GM19468 (cell line): Measurements from ENCODE around the gene PEX14.

ENCODE experiments used
- ATAC-seq: cut with Tn5 transposase; IDR thresholded peaks from one replicate; pipeline ENCODE4 v1.9.1; 2021; ENCODE audit warnings: mild to moderate bottlenecking, moderate library complexity, moderate number of reproducible peaks; ENCODE audit not compliant: unreplicated experiment; ENCODE audit errors: extremely low read depth

PEX14 gene

DNA sequence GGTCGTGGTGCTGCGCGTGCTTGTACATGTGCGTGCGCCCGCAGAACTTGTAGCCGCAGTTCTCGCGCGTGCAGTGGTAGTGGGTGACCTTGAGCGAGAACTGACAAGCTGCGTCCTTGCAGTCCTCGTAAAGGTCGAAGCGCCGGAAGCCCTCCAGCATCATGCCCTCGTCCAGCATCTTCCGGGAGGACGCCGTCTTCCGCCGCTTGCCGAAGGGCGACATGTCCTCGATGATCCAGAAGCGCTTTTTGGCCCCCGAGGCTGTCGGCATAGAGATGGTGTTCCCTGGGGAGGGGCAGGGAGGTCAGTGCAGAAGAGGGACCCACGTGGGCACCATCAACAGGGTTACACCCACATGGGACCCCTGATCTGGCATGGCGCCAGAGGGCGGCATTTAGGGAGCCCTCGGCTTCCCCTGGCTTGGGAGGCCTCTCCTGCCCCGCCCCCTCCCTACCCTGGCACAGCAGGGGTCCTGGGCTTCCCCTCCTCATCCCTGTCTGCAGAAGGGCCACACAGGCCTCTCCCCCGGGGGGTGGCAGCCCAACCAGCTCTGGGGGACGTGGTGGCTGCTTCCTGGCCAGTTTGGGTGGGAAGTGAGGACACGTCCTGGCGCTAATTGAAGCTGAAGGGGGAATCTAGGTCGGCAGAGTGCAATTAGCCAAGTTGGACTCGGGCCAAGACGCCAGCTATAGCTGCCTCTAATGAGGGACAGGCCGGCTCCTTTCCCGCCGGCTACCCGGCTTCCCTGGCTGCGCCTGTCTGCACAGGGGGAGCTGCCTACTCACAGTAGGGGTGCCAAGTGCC lies 165.2 kb downstream of the PEX14 start:
- no peak for ATAC-seq

DNA sequence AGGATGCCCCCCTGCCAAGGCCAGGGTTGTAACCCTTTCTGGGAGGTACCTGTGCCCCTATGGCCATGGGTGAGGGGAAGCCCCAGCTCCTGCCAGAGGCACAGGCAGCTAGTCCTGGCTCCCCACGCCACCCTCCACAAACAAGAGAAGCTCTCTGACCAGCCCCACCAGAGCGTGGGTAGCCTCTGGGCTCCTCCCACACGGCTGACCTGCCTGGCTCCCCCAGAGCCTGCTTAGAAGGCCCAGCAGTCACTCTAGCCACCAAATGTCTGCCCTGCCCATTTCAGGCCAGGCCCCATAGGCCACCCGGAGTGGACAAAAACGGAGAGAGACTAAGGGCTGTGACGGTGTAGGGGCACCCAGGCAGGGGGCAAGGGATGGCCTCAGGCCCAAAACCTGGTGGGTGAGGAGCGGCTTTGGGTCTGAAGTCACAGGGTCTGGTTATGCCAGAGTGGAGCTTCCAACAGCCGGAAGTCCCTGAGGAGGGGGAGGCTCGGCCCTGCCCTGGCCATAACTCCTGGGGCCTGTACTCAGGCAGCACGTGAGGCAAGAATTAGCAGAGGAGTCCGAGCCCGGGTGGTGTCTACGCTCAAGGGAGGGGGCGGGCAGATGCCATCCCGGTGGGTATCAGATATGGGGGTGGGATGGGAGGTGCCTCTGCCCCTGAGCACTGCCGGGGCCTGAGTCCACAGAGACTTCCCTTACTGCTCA lies 166.2 kb downstream of the PEX14 start:
- ATAC-seq = no peak

DNA sequence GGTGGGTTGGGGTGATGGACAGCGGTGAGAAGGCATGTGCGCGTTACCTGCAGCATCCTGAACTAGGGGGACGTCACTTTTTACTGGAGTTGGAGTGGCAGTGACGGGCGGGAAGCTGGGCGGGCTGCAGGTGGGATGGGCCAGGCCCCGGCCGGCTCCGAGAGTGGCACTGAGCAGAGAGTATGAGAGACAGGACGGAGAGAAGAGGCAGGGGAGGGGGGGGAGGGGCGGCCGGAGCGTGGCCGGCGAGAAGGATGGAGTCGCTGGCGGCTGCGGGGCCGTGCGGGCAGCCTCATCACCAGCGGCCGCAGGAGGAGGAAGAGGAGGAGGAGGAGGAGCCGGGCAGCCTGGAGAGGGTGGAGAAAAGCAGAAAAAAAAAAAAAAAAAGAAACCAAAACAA lies 167.2 kb downstream of the PEX14 start:
- no peak for ATAC-seq

DNA sequence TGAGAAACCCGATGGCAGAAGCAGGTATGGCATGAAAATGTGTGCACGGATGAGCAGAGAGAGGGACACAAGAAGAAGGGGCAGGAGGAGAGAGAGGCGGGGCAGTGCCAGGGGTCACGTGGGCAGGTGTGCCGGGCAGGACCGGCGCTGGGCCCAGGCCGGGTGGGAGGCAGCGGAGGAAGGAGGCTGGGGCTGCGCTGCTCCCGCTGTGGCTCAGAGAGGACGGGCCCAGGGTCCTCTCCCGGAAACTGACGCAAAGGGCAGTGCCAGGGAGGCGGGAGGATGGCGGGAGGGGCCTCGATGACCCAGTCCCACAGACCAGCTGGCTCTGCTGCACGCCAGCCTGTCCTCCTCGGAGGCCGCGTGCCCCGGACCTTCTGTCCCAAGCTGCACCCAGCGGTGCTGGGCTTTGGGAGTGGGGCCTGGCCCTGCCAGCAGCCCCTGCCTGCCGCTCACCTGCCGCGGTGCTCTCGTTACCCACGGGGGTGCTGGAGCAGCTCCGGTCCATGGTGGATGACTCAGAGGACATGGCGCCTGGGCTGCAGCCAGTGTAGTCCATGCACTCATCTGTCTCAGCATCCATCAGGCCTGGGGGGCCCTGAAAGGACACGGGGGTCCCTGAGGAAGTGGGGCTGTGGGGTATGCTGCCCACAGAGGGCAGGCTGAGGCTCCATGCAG lies 167.8 kb downstream of the PEX14 start:
- ATAC-seq = no peak

DNA sequence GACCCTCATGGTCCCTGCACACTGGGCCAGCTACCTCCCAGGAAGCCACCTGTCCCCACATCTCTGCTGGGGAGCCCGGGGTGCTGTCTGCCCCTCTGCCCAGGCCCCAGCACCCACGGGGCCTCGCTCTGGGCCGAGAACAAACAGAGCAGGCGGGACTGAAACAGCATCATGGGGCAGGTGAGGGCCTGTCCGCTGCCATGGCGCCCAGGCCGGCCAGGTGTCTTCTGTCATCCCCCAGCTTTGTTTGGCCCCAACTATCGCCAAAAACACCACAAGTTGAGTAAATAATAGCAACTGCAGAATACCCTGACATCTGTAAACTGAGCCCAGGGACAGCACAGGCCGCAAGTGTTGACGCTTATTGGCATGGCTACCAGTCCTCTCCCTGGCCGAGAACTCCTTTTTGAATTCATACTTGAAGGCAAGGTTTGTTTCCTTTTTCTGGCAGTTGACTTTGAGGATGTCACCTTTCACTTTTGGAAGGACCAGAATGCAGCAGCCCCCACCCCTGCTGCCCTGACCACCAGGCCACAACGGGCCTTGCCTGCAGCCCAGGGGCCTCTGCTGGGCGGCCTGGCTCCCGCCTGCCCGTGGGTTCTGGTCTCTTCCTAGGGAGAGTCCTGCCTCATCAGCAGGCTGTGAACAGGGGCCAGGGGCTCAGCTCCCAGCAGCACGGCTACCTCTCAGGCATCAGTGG lies 169.0 kb downstream of the PEX14 start:
- no peak for ATAC-seq

DNA sequence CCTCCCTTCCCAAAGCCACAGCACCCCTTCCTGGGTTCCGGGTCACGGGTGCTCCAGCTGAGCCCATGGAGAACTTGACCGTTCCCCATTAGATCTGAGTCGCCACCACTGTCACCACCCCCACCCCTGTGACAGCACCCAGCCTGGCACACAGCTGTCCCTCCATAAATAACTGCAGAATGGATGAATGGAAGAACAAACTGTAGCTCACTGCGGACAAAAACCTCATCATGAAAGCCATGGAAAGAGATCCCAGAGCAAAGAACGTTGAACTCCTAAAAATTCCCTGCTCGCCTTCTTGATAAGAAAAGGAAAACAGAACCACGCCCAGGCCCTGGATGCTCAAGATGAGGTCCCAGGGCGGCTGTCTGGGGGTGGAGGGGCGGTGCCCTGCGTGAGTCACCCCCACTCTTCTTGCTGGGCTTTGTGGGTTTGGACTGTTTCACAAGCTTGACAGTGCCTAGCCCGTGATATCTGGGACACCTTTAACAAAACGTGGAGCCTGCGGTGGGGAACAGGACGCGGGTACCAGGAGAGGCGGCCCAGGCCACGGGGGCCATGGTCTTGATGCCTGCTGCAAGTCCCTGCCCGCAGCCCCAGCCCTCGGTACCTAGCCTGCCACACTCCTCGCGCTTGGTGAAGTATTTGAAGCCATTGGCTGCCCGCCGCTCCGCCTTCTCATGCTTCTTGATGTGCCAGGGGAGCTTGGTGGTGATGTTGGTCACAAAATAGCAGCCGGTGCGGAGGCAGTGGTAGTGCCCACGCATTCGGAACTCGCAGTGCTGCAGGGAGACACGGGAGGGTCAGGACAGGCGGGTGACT lies 169.8 kb downstream of the PEX14 start:
- no peak for ATAC-seq

DNA sequence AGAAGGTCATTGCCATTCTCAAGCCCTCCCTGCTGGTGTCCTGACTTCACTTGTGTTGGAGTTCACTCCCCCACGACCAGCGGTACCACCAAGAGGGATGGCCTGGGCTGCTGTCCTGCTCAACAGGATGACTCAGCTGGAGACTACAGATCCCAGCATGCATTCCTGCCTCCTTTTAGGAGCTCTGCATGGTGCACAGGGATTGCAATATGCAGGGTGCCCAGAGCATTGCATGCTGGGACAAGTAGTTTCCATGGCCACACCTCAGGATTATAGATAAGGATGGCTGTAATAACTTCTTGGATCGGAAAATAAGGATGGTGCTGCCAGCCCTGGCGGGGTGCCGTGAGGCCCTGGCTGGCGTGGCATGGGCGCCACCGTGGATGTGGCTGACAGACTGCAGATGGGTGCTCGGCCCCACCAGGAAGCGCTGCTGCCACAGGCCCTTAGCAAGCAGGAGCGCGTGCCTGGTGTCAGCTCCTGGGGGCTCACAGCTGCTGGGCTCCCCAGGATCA lies 171.7 kb downstream of the PEX14 start:
- ATAC-seq = no peak

DNA sequence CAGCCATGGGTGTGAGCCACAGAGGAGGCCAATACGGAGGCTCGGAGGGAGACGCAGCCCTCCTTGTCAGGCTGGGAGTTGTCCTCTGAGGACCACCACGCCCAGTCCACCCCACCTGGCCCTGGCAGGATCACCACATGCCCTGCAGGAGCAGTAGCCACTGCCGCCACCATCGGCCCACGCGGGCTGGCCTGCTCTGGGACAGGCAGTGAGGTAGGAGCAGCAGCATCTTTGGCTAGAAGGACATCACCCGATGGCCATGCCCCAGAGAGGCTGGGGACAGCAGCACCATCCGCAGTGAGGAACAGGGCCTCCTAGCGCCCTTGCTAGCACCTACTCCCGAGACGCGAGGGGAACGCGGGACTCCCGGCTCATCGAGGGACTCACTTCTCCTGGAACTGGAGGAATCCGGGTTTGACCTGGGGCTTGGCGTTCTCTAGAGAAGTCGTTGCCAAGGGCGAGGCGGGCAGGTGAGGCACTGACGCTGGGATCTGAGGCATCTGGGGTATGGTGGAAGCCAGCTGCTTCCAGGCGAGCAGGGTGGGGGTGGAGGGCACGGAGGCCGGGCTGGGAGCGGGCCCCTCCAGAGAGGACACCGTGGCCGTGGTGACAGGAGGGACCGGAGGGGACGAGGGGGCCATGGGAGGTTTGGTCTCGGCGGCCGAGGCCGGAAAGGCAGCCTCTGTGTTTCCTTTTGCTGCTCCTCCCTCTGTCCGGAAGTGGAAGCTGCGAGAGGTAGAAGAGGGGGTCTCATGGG lies 172.8 kb downstream of the PEX14 start:
- ATAC-seq = no peak

DNA sequence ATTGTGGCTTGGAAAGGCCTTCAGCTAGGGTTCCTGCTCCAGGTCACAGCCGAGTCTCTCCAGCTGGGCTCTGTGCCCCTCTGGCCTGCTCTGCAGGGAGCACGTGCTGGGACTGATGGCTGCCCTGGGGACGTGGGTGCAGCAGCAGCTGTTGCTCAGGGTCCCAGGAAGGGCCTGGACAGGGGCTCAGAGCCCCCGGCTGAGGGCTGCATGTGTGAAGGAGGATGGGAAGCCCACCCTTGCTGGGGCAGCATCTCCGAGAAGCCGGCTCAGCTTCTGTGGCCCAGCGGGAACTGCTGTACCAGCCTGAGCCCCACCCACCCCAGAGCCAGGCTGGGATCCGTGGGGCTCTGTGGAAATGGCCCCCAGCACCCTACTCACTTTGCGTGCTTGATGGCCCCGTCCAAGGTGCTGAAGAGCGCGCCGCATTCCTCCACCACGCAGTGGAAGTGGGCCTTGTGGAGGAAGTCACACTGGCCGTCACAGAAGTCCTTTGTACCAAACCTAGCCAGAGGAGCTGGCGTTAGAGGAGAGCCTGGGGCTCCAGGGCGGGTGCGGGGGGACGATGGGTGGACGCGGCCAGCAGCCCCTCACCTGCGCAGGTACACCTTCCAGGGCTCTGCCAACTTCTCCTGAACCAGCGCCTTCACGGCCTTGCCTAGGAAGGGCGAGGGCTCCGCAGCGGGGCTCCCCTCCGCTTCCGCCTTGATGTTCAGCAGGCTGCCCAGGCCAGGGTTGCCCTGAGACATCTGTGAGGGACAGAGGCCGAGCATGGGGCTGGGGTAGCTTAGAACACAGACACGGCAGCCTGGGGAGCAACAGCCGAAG lies 174.2 kb downstream of the PEX14 start:
- ATAC-seq = no peak

DNA sequence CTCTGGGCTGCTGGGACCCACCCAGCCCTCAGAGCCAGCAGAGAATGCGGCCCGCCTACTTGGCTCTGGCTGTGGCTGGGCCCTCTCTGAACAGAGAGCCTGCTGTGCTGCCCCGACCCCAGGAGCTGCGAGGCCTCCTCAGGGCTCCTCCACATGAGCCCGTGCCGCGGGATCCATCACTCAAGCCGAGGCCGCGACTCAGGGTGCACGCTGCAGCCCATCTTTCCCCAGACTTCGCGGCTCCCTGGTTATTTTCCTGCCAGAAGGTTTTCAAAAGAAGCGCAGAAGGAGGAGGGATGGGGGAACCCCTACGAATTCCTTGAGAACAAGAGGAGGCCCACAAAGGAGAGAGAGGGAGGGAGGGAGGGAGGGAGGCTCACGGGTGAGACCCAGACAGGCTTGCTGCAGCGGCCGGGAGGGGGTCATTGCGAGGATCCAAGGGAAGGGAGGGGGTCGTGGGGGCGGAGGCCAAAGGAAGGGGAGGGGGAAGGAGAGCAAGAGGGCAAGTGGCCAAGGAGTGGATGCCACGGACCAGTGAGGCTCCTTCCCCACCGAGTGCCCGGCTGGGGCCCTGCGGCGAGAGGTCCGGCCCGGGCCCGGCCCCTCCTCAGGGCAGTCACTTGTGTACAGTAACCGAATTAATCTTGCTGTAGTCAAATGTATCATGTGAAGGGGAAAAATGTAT lies 174.9 kb downstream of the PEX14 start:
- no peak for ATAC-seq

DNA sequence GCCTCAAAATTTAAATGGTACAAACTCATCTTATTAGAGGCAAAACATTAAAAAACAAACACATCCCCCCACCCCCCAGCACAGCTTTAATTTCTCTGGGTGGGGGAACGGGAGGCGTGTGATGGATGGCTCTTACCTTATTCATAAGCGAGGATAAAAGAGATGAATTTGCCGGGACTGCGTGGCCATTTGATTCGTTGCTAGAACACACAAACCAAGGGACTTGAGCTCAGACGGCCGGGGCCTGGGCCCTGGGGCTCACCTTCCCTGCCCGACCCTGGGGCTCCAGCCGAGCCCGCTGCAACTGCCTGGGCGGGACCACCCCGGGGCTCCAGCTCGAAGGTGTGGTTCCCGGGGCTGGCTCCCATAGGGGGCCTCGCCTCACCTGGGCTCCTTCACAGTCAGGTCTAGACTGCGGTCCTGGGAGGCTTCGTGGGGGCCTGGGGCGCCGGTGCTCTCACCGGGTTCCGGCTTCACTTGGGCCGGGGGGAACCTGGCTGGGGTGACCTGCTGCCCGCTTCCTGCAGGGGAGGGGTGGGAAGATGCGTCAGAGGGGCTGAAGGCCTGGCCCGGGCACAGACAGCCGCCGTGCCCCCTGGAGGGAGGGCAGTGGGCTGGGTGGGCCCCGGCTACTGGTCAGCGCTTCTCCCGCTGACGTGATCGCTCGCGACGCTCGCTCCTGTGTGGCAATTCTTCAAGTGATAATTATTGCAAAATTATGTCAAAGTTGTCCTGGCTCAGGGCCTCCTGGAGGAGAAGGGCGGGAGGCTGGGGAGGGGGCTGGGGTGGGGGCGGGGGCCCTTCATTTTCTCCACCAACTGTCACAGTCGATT lies 176.0 kb downstream of the PEX14 start:
- no peak for ATAC-seq

DNA sequence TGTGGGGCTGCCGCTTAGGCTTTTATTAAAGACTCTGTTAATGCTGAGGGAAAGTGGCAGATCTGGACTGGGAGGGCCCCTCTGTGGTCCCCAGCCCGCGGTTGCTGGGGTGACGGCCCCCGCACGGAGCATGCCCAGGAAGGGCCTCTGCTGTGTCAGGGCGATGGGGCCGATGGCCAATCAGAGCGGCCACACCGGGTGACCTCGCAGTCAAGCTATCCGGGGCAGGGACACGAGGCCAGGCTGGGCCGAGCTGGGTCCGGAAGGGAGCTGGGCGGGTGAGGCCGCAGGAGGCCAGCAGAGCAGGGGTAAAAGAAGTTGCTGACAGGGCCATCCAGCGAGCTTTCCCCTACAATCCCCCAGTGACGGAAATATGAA lies 176.6 kb downstream of the PEX14 start:
- ATAC-seq = no peak

DNA sequence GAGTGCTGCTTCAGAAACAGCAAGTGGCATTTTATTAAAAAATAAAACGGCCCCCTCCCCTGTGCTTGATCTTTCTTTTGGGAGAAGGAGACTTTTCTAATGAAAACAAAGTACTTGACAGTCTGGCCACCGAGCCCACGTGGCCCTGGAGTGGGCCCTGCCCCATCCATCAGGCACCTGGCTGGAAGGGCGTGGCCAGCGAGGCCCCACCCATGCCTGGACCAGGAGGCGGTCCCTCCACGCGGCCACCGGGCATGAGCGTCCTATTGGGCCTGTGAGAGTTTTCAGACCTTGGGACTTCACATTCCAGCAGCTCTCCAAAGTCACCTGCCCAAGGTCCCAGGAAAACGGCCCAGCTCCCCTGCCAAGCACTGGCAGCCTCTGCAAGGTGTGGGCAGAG lies 177.0 kb downstream of the PEX14 start:
- ATAC-seq = no peak

DNA sequence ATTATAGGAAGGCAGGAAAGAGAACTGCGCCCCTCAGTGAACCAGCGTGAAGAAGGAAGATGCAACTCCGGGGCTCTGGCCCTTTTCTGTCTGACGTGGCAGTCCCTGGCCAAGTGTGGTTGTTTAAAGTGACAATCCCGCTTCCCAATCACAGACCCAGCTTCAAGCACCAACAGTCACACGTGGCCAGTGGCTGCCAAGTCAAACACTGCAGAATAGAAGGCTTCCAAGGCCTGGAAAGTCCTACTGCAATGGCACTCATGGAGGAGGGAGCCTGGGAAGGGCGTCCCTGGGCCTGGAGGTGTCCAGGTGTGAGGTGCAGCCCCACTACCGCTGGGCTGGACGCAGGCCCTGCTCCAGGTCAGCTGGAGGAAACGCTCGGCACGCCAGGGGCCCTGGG lies 177.9 kb downstream of the PEX14 start:
- ATAC-seq = no peak

DNA sequence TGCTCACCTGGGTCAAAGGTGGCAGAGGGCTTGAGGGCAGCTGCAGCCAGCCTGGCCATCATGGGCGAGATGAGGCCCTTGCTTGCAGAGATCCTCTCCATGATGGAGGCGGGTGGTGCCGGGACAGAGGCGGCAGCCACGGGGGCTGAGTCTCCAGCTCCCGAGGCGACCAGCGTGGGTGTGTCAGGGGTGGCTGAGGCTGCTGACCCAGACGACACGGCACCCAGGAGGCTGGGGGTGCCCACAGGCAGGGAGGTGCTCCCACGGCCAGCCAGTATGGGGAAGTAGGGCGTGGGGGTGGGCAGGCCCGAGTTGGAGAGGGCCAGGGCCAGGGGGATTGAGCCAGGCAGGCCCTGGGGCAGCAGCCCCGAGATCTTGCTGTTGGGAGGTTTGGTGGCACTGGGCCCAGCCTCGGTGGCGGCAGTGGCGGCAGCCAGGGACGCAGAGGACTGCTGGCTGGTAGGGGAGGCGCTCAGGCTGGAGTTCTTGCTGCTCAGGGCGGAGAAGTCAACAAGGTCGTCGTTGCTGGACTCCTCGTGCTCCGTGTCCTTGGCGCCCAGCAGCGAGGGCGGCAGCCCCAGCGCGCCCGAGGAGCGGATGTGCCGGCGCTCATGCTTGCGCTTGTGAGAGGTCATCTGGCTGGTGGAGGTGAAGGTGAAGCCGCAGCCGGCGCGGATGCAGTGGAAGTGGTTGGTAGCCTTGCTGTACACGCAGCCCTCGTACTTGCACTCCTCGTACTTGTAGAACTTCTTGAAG lies 178.8 kb downstream of the PEX14 start:
- ATAC-seq = no peak

DNA sequence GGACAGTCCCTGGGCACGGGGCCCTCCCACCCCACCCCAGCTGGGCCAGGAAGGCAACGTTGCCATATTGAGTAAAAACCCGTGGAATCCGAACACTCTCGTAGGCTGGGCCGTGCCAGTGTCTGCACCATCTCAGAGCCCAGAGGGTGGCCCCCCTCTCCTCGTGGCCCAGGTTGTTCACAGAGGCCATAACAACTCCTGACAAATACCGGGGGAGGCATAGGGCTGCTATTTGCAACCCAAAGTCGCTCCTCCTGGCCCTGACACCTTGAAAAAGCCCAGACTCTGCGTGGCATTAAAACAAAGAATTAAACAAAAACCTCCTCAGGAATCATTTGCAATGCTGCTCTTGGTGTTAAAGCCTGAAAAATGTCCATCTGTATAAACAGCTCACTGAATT lies 180.3 kb downstream of the PEX14 start:
- no peak for ATAC-seq
